HepG2 (cell line): Measurements from ENCODE around the gene AGT.

Experiments
- CBX5 ChIP-seq: sonication (generic); formaldehyde crosslinking; IDR thresholded peaks from 2 replicates; pipeline ENCODE4 v1.4.0; 2020; ENCODE audit warnings: missing genetic modification reagents, borderline replicate concordance
- SCMH1 ChIP-seq: sonication (generic); formaldehyde crosslinking; IDR thresholded peaks from 2 replicates; pipeline ENCODE4 v1.9.0; 2021; ENCODE audit warnings: missing genetic modification reagents, mild to moderate bottlenecking, borderline replicate concordance
- ZKSCAN8 ChIP-seq: IDR thresholded peaks from 2 replicates; pipeline ENCODE4 v1.6.1; 2016; ENCODE audit warnings: borderline replicate concordance, missing genetic modification reagents, missing compliant biosample characterization
- TF ChIP-seq, protein P1 (sequence below): sonication (generic); formaldehyde crosslinking; IDR thresholded peaks from 2 replicates; pipeline ENCODE4 v1.5.0; 2020; ENCODE audit warnings: mild to moderate bottlenecking, missing genetic modification reagents, moderate library complexity
- TF ChIP-seq, protein P2 (sequence below): sonication (generic); formaldehyde crosslinking; conservative IDR thresholded peaks from 2 replicates; pipeline ENCODE4 v1.4.0; 2020; ENCODE audit warnings: missing genetic modification reagents
- TF ChIP-seq, protein P3 (sequence below): sonication (generic); formaldehyde crosslinking; conservative IDR thresholded peaks from 2 replicates; pipeline ENCODE4 v1.5.0; 2020; ENCODE audit warnings: missing genetic modification reagents

DNA sequence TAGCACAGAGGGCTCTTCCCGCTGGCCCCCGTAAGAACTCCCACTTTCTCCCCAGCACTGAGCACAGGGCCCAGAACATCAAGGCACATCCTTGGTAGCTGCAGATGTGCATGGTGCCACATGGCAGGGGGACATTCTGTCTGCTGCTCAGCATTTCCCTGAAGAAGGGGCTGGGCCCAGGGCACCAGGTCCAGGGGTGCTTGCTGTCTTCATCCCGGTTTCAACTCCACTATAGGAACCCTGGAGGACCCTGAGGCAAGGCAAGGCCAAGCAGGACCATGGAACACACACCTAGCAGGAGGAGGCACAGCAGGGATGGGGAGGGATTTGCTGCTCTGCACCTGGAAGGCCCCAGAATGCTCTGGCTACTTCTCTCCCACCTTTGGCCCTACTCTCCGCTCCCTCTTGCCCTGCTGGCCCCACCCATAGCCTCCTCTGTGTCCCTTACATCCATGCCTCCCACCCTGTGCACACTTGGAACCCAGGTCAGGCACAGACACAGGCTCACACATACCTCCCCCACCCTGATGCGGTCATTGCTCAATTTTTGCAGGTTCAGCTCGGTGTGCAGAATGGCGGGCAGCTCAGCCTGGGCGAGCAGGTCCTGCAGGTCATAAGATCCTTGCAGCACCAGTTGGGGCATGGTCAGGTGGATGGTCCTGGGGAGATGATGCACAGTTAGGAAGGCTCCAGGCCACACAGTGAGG, 10.1 kb downstream of the AGT start:
- TF ChIP-seq CBX5 (CRISPR knock-in tag) (no peak), SCMH1 (CRISPR knock-in tag) (no peak), ZKSCAN8 (CRISPR knock-in tag) (no peak)
- TF ChIP-seq, protein P1, sequence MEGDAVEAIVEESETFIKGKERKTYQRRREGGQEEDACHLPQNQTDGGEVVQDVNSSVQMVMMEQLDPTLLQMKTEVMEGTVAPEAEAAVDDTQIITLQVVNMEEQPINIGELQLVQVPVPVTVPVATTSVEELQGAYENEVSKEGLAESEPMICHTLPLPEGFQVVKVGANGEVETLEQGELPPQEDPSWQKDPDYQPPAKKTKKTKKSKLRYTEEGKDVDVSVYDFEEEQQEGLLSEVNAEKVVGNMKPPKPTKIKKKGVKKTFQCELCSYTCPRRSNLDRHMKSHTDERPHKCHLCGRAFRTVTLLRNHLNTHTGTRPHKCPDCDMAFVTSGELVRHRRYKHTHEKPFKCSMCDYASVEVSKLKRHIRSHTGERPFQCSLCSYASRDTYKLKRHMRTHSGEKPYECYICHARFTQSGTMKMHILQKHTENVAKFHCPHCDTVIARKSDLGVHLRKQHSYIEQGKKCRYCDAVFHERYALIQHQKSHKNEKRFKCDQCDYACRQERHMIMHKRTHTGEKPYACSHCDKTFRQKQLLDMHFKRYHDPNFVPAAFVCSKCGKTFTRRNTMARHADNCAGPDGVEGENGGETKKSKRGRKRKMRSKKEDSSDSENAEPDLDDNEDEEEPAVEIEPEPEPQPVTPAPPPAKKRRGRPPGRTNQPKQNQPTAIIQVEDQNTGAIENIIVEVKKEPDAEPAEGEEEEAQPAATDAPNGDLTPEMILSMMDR, result no peak
- TF ChIP-seq, protein P2, sequence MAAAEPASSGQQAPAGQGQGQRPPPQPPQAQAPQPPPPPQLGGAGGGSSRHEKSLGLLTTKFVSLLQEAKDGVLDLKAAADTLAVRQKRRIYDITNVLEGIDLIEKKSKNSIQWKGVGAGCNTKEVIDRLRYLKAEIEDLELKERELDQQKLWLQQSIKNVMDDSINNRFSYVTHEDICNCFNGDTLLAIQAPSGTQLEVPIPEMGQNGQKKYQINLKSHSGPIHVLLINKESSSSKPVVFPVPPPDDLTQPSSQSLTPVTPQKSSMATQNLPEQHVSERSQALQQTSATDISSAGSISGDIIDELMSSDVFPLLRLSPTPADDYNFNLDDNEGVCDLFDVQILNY (CRISPR knock-in tag), result no peak
- TF ChIP-seq, protein P3, sequence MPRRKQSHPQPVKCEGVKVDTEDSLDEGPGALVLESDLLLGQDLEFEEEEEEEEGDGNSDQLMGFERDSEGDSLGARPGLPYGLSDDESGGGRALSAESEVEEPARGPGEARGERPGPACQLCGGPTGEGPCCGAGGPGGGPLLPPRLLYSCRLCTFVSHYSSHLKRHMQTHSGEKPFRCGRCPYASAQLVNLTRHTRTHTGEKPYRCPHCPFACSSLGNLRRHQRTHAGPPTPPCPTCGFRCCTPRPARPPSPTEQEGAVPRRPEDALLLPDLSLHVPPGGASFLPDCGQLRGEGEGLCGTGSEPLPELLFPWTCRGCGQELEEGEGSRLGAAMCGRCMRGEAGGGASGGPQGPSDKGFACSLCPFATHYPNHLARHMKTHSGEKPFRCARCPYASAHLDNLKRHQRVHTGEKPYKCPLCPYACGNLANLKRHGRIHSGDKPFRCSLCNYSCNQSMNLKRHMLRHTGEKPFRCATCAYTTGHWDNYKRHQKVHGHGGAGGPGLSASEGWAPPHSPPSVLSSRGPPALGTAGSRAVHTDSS (CRISPR knock-in tag), result no peak
